Brain pericyte (primary cell): ENCODE measurements around the gene CACNB2.

ENCODE experiments used
- DNase-seq: peaks from one replicate; pipeline ENCODE4 v3.0.0-alpha.2; 2012; ENCODE audit warnings: low read depth, low spot score

The CACNB2 gene

GRCh38 chr10:18450298-18450697 is 310.1 kb downstream of the CACNB2 start:
- no peak for DNase-seq

- no peak for DNase-seq
These were observed 315.1 kb downstream of the CACNB2 start for GRCh38 chr10:18455086-18455884.

- DNase-seq = no peak
These were observed 316.8 kb downstream of the CACNB2 start for GRCh38 chr10:18456984-18457383.

GRCh38 chr10:18460032-18460431 is 319.8 kb downstream of the CACNB2 start:
- no peak for DNase-seq

GRCh38 chr10:18463673-18464211 is 323.5 kb downstream of the CACNB2 start:
- DNase-seq = no peak

GRCh38 chr10:18469125-18469524 is 328.9 kb downstream of the CACNB2 start:
- no peak for DNase-seq

- no peak for DNase-seq
These were observed 332.8 kb downstream of the CACNB2 start for GRCh38 chr10:18472977-18473376.

GRCh38 chr10:18473424-18474117 is 333.3 kb downstream of the CACNB2 start:
- no peak for DNase-seq

- no peak for DNase-seq
These were observed 333.9 kb downstream of the CACNB2 start for GRCh38 chr10:18474118-18474455.

- DNase-seq = no peak
These were observed 335.9 kb downstream of the CACNB2 start for GRCh38 chr10:18476076-18476647.

- DNase-seq = no peak
These were observed 338.1 kb downstream of the CACNB2 start for GRCh38 chr10:18478354-18478753.

- no peak for DNase-seq
These were observed 339.3 kb downstream of the CACNB2 start for GRCh38 chr10:18479502-18479901.

GRCh38 chr10:18483516-18484186 is 343.4 kb downstream of the CACNB2 start:
- DNase-seq = no peak

- DNase-seq = no peak
These were observed 346.2 kb downstream of the CACNB2 start for GRCh38 chr10:18486438-18486837.

- no peak for DNase-seq
These were observed 350.5 kb downstream of the CACNB2 start for GRCh38 chr10:18490755-18491154.

- no peak for DNase-seq
These were observed 357.7 kb downstream of the CACNB2 start for GRCh38 chr10:18497806-18498369.

- DNase-seq = no peak
These were observed 358.8 kb downstream of the CACNB2 start for GRCh38 chr10:18498998-18499397.

- DNase-seq = no peak
These were observed 360.4 kb downstream of the CACNB2 start for GRCh38 chr10:18500576-18500975.

GRCh38 chr10:18501198-18501597 is 361.0 kb downstream of the CACNB2 start:
- no peak for DNase-seq

GRCh38 chr10:18501629-18502028 is 361.4 kb downstream of the CACNB2 start:
- DNase-seq = no peak

- no peak for DNase-seq
These were observed 363.9 kb downstream of the CACNB2 start for GRCh38 chr10:18504161-18504560.
